Measurements from ENCODE around the gene NCKIPSD. TPM values are rescaled to one million over a fixed set of nuclear protein-coding genes. Genes with fewer than 3 reads are reported as not detected.

Gene NCKIPSD
- polyA plus RNA-seq: 8.5 and 10.9 TPM in 2 replicates

DNA sequence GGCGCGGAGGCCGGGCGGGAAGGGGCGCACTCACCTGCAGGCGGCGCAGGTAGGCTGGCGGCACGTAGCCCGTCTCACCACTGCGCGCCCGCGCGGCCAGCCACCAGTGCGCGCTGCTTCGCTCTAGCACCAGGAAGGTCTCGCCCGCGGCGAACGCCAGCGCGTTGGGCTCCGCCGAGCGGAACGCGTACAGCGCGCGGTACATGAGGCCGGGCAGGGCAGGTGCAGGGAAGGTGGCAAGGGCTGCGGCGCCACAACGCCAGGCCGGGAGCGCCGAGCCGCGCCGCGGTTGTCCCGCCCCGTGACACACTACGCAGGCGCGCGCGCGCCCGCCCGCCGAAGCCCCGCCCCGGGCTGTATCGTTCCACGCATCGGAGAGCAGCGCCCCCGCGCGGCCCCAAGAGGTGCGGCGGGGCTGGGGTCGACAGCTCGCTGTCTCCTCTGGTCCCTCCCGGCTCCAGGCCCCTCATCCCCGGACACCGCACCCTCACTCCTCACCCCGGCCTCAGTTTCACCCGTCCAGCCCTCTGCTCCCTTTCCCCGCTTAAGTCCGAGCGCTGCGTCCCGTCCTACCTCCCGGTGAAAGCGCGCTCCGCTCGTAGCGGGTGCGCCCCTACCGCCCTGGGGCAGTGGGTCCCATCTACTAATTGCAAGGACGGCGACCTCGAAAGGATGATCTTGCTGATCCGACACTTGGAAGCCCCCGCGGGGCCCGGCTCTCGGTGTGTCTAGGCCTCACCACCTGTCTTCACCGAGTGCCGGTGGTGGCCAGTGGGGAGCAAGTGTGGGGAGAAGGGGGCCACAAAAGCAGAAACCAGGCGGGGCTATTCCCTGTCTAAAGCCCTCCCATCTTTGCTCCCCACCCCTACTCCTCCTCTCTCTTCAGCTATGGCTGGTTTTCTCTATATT lies at the start of gene NCKIPSD:
Gene NCKIPSD, minus strand, starts transcription at position 313 of the 909 bp plus-strand sequence. Its CDS starts 108 bp downstream, at position 205.

DNA sequence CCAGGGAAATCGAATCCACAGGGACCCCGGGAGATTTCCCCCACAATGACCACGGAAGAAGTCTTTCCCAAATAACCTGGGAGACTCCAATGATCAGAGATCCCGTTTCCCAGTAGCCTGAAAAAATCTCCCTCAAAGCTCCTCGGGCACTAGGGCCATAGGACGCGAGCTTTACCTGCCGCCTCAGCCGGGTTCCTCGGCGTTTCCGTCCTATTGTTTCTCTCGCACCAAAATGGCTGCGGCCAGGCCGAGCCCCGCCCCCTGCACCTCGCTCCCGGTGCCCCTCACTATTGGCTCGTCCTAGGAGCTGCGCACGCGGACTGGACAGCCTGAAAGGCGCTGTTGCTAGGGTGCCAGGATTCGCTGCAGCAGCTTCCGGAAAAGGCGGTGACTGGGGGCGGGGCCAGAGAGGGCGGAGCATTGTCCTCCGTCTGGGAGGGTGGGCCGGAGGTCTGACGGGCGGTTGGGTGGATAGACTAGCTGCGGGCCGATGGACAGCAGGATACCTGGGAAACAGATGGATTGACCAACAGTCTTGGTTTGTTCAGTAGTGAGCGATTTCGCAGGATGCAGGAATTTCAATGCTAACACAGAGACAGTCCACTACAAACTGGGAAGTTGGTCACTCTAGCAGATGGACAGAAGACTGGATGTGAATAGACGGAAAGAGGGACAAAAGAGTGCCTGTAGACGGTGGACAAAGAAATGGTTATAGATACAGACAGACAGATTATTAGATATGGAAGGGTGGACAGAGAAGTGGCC lies 31.4 kb upstream of the NCKIPSD start, which contains the start of gene IP6K2:
Gene IP6K2, minus strand, starts transcription at position 240 of the 765 bp plus-strand sequence. CDS start 21,930 bp downstream, outside the sequence.

DNA sequence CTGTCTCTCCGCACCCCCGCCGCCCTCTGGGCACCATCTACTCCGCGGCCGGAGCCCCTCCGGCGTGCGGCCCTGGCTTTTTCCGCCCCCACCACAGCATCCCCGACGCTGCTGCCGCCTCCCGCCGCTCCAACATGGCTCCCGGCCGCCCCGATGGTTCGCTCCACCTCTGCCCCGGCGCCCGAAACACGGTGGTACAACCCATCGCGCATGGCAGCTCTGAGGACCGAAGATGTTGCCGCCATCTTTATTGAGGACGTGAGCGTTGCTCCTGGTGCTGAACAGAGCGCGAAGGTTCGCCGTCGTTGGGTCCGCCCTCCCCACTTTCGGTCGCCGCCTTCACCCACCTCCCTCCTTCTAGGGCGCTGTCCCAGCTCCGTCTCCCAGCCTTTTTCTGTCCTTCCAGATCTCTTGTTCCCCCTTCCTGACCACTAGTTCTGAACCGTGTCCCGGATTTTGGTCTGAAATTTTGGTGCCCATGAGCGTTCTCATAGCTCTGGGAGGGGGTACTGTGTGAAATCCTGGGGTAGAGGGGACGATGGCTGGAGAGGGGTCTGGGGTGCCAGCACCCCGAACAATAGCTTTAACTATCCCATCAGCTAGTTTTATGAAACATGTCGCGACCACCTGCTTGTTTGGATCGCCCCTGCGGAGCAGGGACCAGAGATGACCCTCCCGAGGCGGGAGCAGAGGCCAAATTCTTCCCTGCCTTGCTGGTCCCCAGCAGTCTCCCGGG lies 22.8 kb downstream of the NCKIPSD start, which contains the start of gene CELSR3:
Gene CELSR3, minus strand, starts transcription at position 134 of the 736 bp plus-strand sequence. CDS start 252 bp downstream, outside the sequence.

DNA sequence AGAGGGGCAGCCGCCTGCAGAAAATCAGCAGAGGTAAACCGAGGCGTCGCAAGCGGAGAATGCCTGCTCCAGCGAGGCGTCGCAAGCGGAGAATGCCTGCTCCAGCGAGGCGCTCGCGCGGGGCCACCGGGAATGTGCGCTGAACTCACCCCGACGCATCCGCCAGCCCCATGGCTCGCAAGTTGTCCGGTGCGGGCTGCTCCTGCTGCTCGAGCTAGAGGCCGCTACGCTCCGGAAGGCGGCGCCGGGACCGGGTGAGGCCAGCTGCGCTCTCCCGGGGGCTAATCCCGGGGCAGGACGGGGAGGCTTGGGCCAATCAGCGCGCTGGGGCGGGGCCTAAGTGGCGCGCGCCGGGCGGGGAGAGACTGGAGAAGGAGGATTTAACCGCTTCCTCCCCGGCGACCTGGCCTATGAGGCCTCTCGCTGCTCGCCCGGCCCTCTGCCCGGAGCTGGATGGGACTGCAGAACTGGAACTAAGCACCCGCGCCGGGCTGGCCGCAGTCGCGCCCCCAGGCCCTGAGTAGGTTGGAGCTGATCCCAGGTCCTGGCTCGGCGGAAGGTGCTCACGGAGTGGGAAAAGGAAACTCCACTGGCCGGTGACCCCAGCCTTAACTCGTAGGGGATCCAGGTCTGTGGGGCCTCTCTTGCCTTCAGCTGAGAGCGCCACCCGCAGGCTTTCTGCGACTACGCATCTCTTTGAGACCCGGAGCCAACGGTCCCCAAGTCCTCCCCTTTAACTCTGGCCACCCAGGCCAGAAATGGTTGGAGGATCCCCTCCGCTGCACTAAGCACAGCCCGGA lies 50.3 kb downstream of the NCKIPSD start, which contains the start of gene SLC26A6:
Gene SLC26A6, minus strand, starts transcription at position 240 of the 800 bp plus-strand sequence. Its CDS starts 68 bp downstream, at position 172.

Other genes starting within 250 kb of the NCKIPSD start
- gene CCDC51, start 245.8 kb downstream of the NCKIPSD start, polyA plus RNA-seq: 8.2 and 14.0 TPM in 2 replicates
- gene TMA7, start 245.7 kb downstream of the NCKIPSD start, polyA plus RNA-seq: 1,236 and 1,273 TPM in 2 replicates
- 0.77 TPM in 1 of 2 replicates, not detected in the other for gene ATRIP, start 239.2 kb downstream of the NCKIPSD start, polyA plus RNA-seq
- gene SHISA5, start 181.7 kb downstream of the NCKIPSD start, polyA plus RNA-seq: 28.2 and 29.0 TPM in 2 replicates
- 0.43 and 2.6 TPM in 2 replicates for gene PFKFB4, start 129.1 kb downstream of the NCKIPSD start, polyA plus RNA-seq
- gene UCN2, start 122.1 kb downstream of the NCKIPSD start, polyA plus RNA-seq: not detected in 2 replicates
- 2.1 and 3.4 TPM in 2 replicates for gene COL7A1, start 90.6 kb downstream of the NCKIPSD start, polyA plus RNA-seq
- 184 and 241 TPM in 2 replicates for gene UQCRC1, start 76.3 kb downstream of the NCKIPSD start, polyA plus RNA-seq
- not detected in 2 replicates for gene TMEM89, start 64.1 kb downstream of the NCKIPSD start, polyA plus RNA-seq
- gene SLC26A6, start 50.5 kb downstream of the NCKIPSD start, polyA plus RNA-seq: not detected in 2 replicates
- gene CELSR3, start 23.0 kb downstream of the NCKIPSD start, polyA plus RNA-seq: 0.59 and 1.1 TPM in 2 replicates
- 47.0 and 56.5 TPM in 2 replicates for gene IP6K2, start 31.3 kb upstream of the NCKIPSD start, polyA plus RNA-seq
- 0.83 and 3.3 TPM in 2 replicates for gene PRKAR2A, start 162.0 kb upstream of the NCKIPSD start, polyA plus RNA-seq
- 3.5 and 6.6 TPM in 2 replicates for gene SLC25A20, start 213.0 kb upstream of the NCKIPSD start, polyA plus RNA-seq
- 9.2 and 11.0 TPM in 2 replicates for gene ARIH2, start 232.9 kb upstream of the NCKIPSD start, polyA plus RNA-seq

Data from Purkinje cell (primary cell).